Esophagus squamous epithelium (tissue), 4 donors: Measurements from ENCODE around the gene GFOD2.

Experiments
- CTCF ChIP-seq, 6 experiments: fragments of 450-650 bp in 4 of 6; fragments of 200-600 bp in 2 of 6; sonication (generic) in 2 of 6; IDR thresholded peaks; one replicate each; pipeline ENCODE4 v1.5.1; 2016 to 2019; ENCODE audit warnings: antibody characterized with exemption in 6 of 6, mild to moderate bottlenecking in 4 of 6, moderate library complexity in 4 of 6
- POLR2A ChIP-seq, 4 donors: fragments of 450-650 bp; IDR thresholded peaks; one replicate each; pipeline ENCODE4 v1.6.1; 2017; ENCODE audit warnings: antibody characterized with exemption in 4 of 4, mild to moderate bottlenecking in 4 of 4, moderate library complexity in 3 of 4

GRCh38 chr16:67668495-67669157 is 50.5 kb downstream of the GFOD2 start:
- peak in 1 of 6 experiments; percentile 4 for TF ChIP-seq CTCF (IDR thresholded peaks at IDR 0.05)
- no peak for TF ChIP-seq POLR2A (IDR thresholded peaks at IDR 0.05)
